ENCODE measurements around the gene IFI16. TPM values are rescaled to one million over a fixed set of nuclear protein-coding genes. Genes with fewer than 3 reads are reported as not detected.

Gene IFI16
- total RNA-seq, 1 donor, result 202 TPM

Other genes starting within 250 kb of the IFI16 start
- gene OR6N1, start 237.7 kb upstream of the IFI16 start, total RNA-seq (ENCODE audit: low replicate concordance), result 0.16 TPM in 1 of 2 replicates, not detected in the other
- not detected in 2 replicates for gene OR6N2, start 228.7 kb upstream of the IFI16 start, total RNA-seq (ENCODE audit: low replicate concordance)
- gene MNDA, start 178.6 kb upstream of the IFI16 start, total RNA-seq (ENCODE audit: low replicate concordance), result not detected in 2 replicates
- 1.6 TPM in 1 of 2 replicates, not detected in the other for gene PYHIN1, start 78.4 kb upstream of the IFI16 start, total RNA-seq (ENCODE audit: low replicate concordance)
- gene AIM2, start 66.9 kb downstream of the IFI16 start, total RNA-seq (ENCODE audit: low replicate concordance), result not detected in 2 replicates
- gene CADM3, start 161.7 kb downstream of the IFI16 start, total RNA-seq (ENCODE audit: low replicate concordance), result 6.0 TPM in 1 of 2 replicates, not detected in the other
- gene ACKR1, start 195.0 kb downstream of the IFI16 start, total RNA-seq (ENCODE audit: low replicate concordance), result not detected in 2 replicates

All from fibroblast of the aortic adventitia (primary cell).